ENCODE data around the gene PLPP2.

The PLPP2 gene

DNA sequence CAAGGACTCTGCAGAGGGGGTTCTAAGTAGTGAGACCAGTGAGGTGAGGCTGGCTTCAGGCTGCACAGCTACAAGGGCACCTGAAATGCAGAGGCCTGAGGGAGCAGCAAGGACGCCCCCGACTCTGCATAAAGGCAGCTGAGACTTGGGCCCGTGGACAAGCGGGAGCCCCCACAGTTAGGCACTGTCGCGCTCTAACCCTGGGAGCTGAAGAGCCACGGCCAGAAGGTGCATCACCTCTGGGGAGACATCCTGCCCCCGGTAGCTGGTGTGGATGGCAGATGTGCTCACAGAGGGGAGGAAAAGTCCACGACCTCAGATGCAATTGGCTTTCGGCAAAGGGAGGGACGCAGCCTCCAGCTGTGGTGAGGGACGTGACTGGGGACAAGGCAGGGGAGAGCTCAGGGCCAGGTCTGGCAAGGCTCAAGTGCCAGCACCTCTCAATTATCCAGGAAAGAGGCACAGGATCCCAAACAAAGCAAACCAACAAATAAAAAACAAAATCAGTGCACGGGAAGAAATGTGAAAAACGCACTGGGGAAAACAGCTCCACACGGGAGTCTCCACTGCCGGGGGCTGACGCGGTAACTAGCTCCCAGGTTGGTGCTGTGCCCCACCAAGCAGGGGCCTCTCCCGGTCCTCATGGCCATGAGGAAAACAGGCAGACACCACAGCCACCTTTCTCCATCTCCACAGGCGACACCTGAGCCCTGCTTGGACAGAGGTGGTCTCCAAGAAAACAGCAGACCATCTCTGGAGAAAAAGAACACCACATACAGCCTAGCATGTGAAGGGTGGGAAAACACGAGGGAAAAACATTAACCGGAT lies 23.0 kb upstream of the PLPP2 start:
- peaks cover 5% of the 10 kb centered on the region for H3K79me2 ChIP-seq (ENCODE audit: control insufficient read depth, insufficient read depth, low read length, unreplicated experiment)
- peaks cover 9% of the 10 kb centered on the region; the same call in 1 of the 2 replicates for H3K36me3 ChIP-seq (ENCODE audit: insufficient read depth, low read length)
- H3K4me1 ChIP-seq (ENCODE audit: control insufficient read depth, insufficient read depth, low read length, unreplicated experiment) = no peaks in the 10 kb centered on the region
- no peak overlapping the region for H3K27ac ChIP-seq (ENCODE audit: low read depth, low read length)
- H3K27me3 ChIP-seq (ENCODE audit: insufficient read depth, low read length) = no peaks in the 10 kb centered on the region
- H2AFZ ChIP-seq (ENCODE audit: low read length, unreplicated experiment) = no peak overlapping the region
- no peak overlapping the region for H3K4me3 ChIP-seq (ENCODE audit: low read depth, low read length)

DNA sequence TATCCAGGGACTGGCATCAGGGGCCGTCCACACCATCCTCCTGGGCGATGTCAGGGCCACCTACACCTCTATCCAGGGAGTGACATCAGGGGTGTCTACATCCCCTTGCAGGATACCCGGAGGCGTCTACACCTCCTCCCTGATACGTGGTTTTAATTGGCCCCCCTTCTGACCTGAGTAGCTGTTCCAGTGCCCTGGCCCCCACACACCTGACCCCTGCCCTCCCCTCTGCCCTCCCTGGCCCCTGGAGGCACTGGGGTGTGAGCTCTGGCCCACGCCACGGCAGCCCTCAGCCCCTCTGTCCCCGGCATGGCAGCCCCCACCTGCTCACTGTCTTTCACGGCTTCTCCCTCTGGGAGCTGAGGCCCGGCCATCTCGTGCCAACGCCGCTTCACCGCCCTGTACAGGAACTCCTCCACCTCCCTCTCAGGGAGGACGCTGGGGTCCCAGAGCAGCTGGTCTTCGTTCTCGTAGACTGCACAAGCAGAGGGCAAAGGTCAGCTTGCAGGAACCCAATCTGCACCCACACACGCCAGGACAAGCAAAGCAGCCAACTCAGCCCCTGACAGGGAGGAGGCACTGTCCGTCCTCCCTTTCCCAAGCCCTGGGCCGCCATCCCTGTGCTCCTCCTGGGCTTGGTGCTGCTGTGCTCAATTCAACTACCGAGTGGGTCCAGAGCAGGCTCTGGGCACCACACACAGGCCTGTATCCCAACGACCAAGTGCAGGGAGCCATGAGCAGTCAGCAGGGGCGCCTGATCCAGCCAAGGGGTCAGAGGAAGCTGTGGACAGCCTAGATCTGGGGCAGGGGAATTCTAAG lies 22.2 kb upstream of the PLPP2 start:
- H3K79me2 ChIP-seq (ENCODE audit: control insufficient read depth, insufficient read depth, low read length, unreplicated experiment) = peaks cover 5% of the 10 kb centered on the region
- no peak overlapping the region for H3K4me3 ChIP-seq (ENCODE audit: low read depth, low read length)
- H3K4me1 ChIP-seq (ENCODE audit: control insufficient read depth, insufficient read depth, low read length, unreplicated experiment) = no peaks in the 10 kb centered on the region
- no peaks in the 10 kb centered on the region for H3K27me3 ChIP-seq (ENCODE audit: insufficient read depth, low read length)
- H3K36me3 ChIP-seq (ENCODE audit: insufficient read depth, low read length) = peaks cover 9% of the 10 kb centered on the region; the same call in 1 of the 2 replicates
- no peak overlapping the region for H3K27ac ChIP-seq (ENCODE audit: low read depth, low read length)
- no peak overlapping the region for H2AFZ ChIP-seq (ENCODE audit: low read length, unreplicated experiment)

DNA sequence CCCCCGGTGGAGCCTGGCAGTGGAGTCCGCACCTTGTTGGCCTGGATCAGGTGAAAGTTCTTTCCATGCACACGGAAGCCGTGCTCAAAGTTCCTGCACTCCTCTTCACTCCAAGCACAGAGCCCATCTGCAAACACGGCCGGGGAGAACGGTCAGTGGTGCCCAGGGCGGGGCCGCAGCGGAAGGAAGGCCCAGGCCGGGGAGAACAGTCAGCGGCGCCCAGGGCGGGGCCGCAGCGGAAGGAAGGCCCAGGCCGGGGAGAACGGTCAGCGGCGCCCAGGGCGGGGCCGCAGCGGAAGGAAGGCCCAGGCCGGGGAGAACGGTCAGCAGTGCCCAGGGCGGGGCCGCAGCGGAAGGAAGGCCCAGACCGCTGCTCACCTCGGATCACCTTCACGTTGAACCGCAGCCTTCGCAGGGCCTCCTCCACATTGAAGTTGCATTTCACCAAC lies 20.6 kb upstream of the PLPP2 start:
- Histone ChIP-seq H2AFZ (ENCODE audit: low read length, unreplicated experiment) (no peak overlapping the region), H3K27me3 (ENCODE audit: insufficient read depth, low read length) (no peaks in the 10 kb centered on the region), H3K27ac (ENCODE audit: low read depth, low read length) (no peak overlapping the region), H3K79me2 (ENCODE audit: control insufficient read depth, insufficient read depth, low read length, unreplicated experiment) (peaks cover 5% of the 10 kb centered on the region), H3K4me3 (ENCODE audit: low read depth, low read length) (no peak overlapping the region), H3K36me3 (ENCODE audit: insufficient read depth, low read length) (peaks cover 5% of the 10 kb centered on the region; the same call in 1 of the 2 replicates), H3K4me1 (ENCODE audit: control insufficient read depth, insufficient read depth, low read length, unreplicated experiment) (no peaks in the 10 kb centered on the region)

DNA sequence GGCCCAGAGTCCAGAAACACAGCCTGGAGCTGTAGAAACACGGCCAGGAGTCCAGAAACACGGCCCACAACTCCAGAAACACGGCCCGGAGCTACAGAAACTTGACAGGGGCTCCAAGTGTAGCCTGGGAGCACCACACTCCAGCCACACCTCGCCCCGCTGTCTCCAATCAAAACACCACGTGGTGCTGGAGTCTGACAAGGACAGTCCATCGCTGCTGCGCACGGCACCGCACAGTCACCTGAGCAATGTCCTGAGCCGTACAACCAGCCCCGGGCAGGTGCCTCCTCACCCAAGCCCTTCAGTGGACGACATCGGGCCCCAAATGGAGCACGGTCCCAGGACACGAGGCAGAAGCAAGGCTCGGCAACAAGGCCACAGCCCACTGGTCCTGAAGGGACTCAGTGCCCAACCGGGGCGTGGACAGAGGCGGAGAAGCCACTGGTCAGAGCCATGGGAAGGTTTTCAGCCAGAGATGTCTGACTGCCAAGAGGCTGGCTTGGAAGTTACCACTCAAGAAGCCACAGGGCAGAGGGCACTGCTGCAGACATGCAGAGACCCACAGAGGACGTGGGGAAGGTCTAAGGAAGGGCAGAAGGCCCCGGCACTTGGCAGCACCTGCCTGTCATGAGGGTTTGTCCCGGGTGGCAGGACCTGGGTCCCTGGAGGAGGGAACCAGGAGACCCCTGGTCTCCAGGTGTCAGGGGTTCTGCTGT lies 19.7 kb upstream of the PLPP2 start:
- no peaks in the 10 kb centered on the region for H3K27me3 ChIP-seq (ENCODE audit: insufficient read depth, low read length)
- no peaks in the 10 kb centered on the region for H3K4me1 ChIP-seq (ENCODE audit: control insufficient read depth, insufficient read depth, low read length, unreplicated experiment)
- H3K4me3 ChIP-seq (ENCODE audit: low read depth, low read length) = no peak overlapping the region
- no peak overlapping the region for H3K27ac ChIP-seq (ENCODE audit: low read depth, low read length)
- H2AFZ ChIP-seq (ENCODE audit: low read length, unreplicated experiment) = no peak overlapping the region
- peaks cover 9% of the 10 kb centered on the region; the same call in 1 of the 2 replicates for H3K36me3 ChIP-seq (ENCODE audit: insufficient read depth, low read length)
- H3K79me2 ChIP-seq (ENCODE audit: control insufficient read depth, insufficient read depth, low read length, unreplicated experiment) = peaks cover 5% of the 10 kb centered on the region

DNA sequence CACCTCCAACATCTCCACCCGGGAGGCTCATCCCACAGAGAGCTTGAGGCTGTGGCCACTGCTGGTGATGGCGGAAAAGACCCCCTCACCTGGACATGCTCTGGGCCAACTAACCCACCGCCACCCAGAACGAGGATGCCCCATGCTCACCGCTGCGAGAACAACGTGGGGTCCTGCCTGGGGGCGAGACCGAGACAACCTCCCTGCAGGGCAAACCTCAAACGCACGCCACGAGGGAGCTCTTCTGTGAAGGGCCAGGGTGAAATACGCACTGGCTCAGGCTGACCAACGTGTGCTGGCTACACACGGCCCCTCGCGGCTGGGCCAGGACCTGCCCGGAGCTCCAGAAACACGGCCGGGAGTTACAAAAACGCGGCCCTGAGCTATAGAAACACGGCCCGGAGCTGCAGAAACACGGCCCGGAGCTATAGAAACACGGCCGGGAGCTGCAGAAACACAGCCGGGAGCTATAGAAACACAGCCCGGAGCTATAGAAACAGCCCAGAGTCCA lies 19.0 kb upstream of the PLPP2 start:
- Histone ChIP-seq H3K27me3 (ENCODE audit: insufficient read depth, low read length) (no peaks in the 10 kb centered on the region), H3K27ac (ENCODE audit: low read depth, low read length) (no peak overlapping the region), H3K36me3 (ENCODE audit: insufficient read depth, low read length) (peaks cover 4% of the 10 kb centered on the region; the same call in 1 of the 2 replicates), H3K4me3 (ENCODE audit: low read depth, low read length) (no peak overlapping the region), H3K4me1 (ENCODE audit: control insufficient read depth, insufficient read depth, low read length, unreplicated experiment) (no peaks in the 10 kb centered on the region), H3K79me2 (ENCODE audit: control insufficient read depth, insufficient read depth, low read length, unreplicated experiment) (peaks cover under 1% of the 10 kb centered on the region), H2AFZ (ENCODE audit: low read length, unreplicated experiment) (no peak overlapping the region)

DNA sequence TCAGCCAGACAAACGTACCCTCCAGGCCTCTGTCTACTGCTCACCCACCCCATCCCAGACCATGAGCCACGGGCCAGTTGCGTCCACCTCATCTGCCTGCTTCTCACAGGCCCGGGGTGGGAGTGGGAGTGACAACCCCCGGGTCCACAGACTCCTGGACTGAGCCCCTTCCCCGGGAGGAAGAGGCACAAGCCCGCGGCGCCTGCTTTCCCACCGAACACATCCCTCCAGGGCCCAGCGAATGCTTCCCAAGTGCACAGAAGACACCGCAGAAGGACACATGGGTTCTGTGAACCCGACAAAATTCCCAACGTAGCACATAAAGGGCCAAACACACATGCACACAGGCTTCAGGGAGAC lies 18.0 kb upstream of the PLPP2 start:
- H3K4me3 ChIP-seq (ENCODE audit: low read depth, low read length) = no peak overlapping the region
- H3K4me1 ChIP-seq (ENCODE audit: control insufficient read depth, insufficient read depth, low read length, unreplicated experiment) = no peaks in the 10 kb centered on the region
- no peak overlapping the region for H2AFZ ChIP-seq (ENCODE audit: low read length, unreplicated experiment)
- H3K36me3 ChIP-seq (ENCODE audit: insufficient read depth, low read length) = peaks cover 4% of the 10 kb centered on the region; the same call in 1 of the 2 replicates
- no peaks in the 10 kb centered on the region for H3K27me3 ChIP-seq (ENCODE audit: insufficient read depth, low read length)
- no peaks in the 10 kb centered on the region for H3K79me2 ChIP-seq (ENCODE audit: control insufficient read depth, insufficient read depth, low read length, unreplicated experiment)
- no peak overlapping the region for H3K27ac ChIP-seq (ENCODE audit: low read depth, low read length)

DNA sequence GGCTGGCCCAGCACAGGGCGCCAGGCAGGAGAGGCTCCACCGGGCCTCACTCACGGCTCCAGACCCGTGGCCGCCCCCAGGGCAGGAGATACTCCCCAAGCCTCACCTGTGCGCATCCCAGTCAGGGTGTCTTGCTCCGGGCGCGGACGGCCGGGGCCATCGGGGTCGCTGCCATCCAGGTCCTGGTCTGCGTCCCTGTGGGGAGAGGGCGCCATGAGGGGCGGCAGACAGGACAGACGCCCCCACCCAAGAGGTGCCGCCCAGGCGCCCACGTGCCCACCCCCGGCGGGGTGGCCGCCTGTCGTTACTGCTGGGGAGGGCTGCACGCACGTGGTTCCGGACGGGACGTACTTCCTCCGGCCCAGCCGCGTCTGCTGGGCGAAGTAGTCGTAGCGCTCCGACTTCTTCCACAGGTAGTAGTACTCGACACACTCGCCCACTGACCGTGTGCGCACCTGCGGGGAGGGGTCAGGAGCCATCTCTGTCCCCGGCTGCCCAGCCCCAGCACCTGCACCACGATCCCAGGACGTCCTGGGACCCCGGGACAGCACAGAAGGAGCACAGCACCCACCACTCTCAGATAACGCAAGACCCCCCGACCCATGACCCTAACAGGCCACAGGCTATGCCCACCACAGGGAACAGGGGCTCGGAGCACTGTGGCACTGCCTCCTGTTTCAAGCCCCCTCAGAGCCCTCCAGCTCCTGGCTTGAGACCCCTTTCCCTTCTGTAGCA lies 17.4 kb upstream of the PLPP2 start:
- no peaks in the 10 kb centered on the region for H3K27me3 ChIP-seq (ENCODE audit: insufficient read depth, low read length)
- H3K79me2 ChIP-seq (ENCODE audit: control insufficient read depth, insufficient read depth, low read length, unreplicated experiment) = no peaks in the 10 kb centered on the region
- peaks cover 4% of the 10 kb centered on the region; the same call in 1 of the 2 replicates for H3K36me3 ChIP-seq (ENCODE audit: insufficient read depth, low read length)
- H3K4me1 ChIP-seq (ENCODE audit: control insufficient read depth, insufficient read depth, low read length, unreplicated experiment) = no peaks in the 10 kb centered on the region
- no peak overlapping the region for H2AFZ ChIP-seq (ENCODE audit: low read length, unreplicated experiment)
- H3K27ac ChIP-seq (ENCODE audit: low read depth, low read length) = no peak overlapping the region
- no peak overlapping the region for H3K4me3 ChIP-seq (ENCODE audit: low read depth, low read length)

DNA sequence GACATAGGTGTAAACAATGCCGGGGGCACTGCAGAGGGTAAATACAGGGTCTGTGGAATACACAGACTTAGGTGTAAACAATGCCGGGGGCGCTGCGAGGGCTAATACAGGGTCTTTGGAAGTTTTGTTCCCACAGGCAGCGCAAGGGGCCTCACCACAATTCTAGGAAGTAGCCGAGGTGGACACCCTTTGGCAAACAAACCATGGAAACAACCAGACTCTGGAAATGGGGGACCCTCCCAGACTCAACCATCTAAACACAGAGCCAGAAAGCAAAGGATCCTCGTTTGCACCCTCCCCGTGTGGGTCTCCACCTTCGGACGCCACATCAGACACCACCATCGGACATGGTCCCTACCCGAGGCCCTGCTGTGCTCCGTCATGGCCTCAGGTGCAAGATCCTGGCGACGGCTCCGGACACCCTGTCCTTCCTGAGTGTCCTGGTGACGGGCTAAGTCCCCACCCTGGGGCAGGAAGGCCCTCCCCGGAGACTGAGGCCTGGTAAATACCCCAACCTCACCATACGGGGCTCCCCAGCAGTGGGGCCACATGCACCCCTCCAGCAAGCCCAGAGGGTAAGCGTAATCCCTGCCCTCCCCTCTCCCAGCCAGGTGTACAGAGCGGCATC lies 16.7 kb upstream of the PLPP2 start:
- H3K36me3 ChIP-seq (ENCODE audit: insufficient read depth, low read length) = peaks cover 4% of the 10 kb centered on the region; the same call in 1 of the 2 replicates
- no peak overlapping the region for H3K4me3 ChIP-seq (ENCODE audit: low read depth, low read length)
- H3K4me1 ChIP-seq (ENCODE audit: control insufficient read depth, insufficient read depth, low read length, unreplicated experiment) = no peaks in the 10 kb centered on the region
- no peaks in the 10 kb centered on the region for H3K27me3 ChIP-seq (ENCODE audit: insufficient read depth, low read length)
- H3K27ac ChIP-seq (ENCODE audit: low read depth, low read length) = no peak overlapping the region
- no peak overlapping the region for H2AFZ ChIP-seq (ENCODE audit: low read length, unreplicated experiment)
- no peaks in the 10 kb centered on the region for H3K79me2 ChIP-seq (ENCODE audit: control insufficient read depth, insufficient read depth, low read length, unreplicated experiment)

DNA sequence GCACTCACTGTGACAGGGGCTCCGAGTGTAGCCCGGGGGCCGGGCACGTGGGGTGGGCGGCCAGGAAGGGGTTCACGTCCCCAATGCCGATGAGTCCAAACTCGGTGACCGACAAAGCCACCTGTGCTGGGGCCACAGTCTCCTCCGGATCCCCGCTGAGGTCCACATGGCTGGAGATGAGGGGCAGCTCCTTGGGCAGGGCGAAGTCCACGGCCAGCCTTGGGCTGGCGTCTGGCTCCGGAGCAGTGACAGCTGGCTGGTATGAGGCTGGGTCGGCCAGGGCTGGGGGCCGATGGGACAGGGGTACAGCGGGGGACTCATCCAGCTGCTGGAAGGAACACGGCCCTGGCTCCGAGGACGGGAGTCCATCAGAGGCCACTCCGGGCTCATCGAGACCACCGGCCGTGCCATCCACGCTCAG lies 15.9 kb upstream of the PLPP2 start:
- Histone ChIP-seq H2AFZ (ENCODE audit: low read length, unreplicated experiment) (no peak overlapping the region), H3K27ac (ENCODE audit: low read depth, low read length) (no peak overlapping the region), H3K27me3 (ENCODE audit: insufficient read depth, low read length) (no peaks in the 10 kb centered on the region), H3K4me3 (ENCODE audit: low read depth, low read length) (no peak overlapping the region), H3K79me2 (ENCODE audit: control insufficient read depth, insufficient read depth, low read length, unreplicated experiment) (no peaks in the 10 kb centered on the region), H3K4me1 (ENCODE audit: control insufficient read depth, insufficient read depth, low read length, unreplicated experiment) (no peaks in the 10 kb centered on the region), H3K36me3 (ENCODE audit: insufficient read depth, low read length) (peaks cover 4% of the 10 kb centered on the region; the same call in 1 of the 2 replicates)

Measured in ACC112 (cell line).